CD4-positive, alpha-beta T cell treated with Interleukin-17A for 1 hour (primary cell): ENCODE measurements around the gene TMEM207.

ENCODE experiments used
- DNase-seq: peaks from one replicate; pipeline ENCODE4 v3.0.0-alpha.2; 2020

TMEM207 gene

DNA sequence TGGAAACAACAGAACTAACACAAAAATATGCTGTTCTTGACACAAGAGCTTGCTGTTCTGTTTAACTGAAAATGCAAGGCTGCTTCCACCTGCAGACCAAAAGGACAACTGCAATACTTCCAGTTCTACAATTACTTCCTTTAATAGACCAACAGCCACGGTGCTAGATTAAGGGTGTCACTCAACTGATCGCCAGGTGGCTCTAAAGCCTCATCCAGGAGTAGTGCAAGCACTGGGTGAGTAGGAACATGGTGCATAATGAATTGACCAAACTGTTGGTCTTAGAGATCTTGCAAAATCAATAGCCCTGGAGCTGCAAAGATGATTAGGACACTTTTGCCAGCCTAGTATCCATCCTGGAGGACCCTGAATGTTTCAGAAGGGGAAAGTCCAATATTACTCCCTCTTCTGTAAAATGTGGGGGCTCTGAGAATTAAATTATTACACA lies 65.4 kb downstream of the TMEM207 start:
- peak; percentile 2 for DNase-seq

DNA sequence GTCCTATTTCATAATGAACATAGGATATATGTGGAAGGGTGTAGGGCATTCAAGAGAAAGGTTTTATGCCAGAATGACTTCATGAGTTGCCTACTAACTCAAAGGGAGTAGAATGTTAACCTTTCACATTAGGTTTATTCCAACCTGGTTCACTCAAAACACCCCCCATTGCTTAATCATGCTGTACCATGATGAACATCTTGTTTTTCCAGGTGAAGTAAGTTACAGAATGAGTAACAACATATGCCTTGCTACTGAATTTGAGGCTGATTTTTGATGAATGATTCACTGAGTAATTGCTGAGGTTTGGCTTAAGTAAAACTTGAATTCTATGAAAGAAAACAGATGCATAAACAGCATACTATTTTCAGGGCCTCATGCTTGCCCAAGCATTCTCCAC lies 67.6 kb downstream of the TMEM207 start:
- no peak for DNase-seq

DNA sequence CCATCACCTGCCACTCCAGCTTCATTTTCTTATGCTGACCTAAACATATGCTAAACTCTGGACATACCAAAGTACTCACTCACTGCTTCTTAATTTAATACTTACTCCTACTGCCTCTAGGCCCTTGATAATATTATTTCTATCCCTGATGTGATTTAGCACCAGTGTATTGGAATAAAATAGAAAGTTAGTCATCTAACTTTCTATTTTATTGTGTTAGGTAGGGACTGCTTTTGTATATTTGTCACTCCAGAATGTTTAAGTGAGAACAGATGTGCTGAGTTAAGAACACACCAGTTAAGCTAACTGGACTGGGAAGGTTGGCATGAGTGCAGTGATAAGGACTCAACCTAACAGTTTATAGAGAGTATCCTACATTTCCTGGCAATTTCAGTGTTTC lies 68.3 kb downstream of the TMEM207 start:
- no peak for DNase-seq

DNA sequence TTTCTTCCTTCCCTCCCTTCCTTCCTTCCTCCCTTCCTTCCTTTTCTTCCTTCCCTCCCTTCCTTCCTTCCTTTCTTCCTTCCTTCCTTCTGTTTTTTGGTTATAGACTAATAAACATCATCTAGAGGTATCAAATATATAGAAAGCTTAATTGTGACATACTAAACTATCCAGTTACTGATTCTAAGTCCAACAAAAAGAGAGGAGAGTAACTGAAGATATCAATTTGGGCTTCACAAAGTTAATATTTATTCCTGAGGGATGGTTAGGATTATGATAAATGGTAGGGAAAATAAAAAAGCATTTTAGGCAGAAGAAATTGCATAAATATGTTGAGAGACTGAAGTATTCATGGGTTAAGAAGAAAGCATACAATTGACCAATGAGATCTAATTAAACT lies 69.5 kb downstream of the TMEM207 start:
- no peak for DNase-seq
